HCT116 (cell line): ENCODE measurements around the gene KRT77. TPM values are rescaled to one million over a fixed set of nuclear protein-coding genes. Genes with fewer than 3 reads are reported as not detected.

Experiments used
- ATAC-seq: fragments of 200-7000 bp; cut with Tn5 transposase; 2 replicates; pipeline ENCODE4 v1.9.1; 2020; ENCODE audit warnings: mild to moderate bottlenecking, moderate library complexity
- BruUV-seq: library from RNA; stranded (reverse); fragments of 400-500 nt; replicated peaks from 2 replicates; lab custom pipeline; 2021; lab: Mats Ljungman, UMichigan
- CTCF ChIA-PET: fragments of 300-600 bp; sonication (Branson Sonifier 250); formaldehyde crosslinking; loops from one replicate; lab custom pipeline; 2021; ENCODE audit warnings: antibody characterized with exemption; lab: Charles Lee
- POLR2A ChIA-PET: fragments of 300-600, 350-600 bp; sonication (Branson Sonifier 250); formaldehyde crosslinking; loops from one replicate; lab custom pipeline; 2021; ENCODE audit warnings: antibody characterized with exemption; lab: Charles Lee
- RAD21 ChIA-PET, 2 experiments: fragments of 300-600 bp; sonication (Branson Sonifier 250); formaldehyde crosslinking; loops; one replicate each; lab custom pipeline; 2023; ENCODE audit warnings: low total read pairs in 2 of 2; ENCODE audit not compliant: uncharacterized antibody in 2 of 2, unreplicated experiment in 2 of 2, low non-redundant PET in 1 of 2; lab: Charles Lee
- DNase-seq: peaks from one replicate; pipeline ENCODE4 v3.0.0-alpha.2; 2010; ENCODE audit warnings: low read depth, low spot score
- H2AFZ ChIP-seq: fragments of 200-600 bp; shearing (Covaris generic), sonication (generic); 2 replicates; pipeline ENCODE4 v1.6.1; 2017; ENCODE audit warnings: low read depth, mixed run types, mixed read lengths, antibody characterized with exemption, low read length; ENCODE audit not compliant: poor library complexity, severe bottlenecking
- H3K27ac ChIP-seq: 2 replicates; pipeline ENCODE4 v1.5.1; 2012; ENCODE audit warnings: low read depth, low read length
- H3K27me3 ChIP-seq: fragments of 200-600 bp; sonication (generic); 2 replicates; pipeline ENCODE4 v1.6.1; 2016; ENCODE audit warnings: mixed run types, low read length, mixed read lengths; ENCODE audit not compliant: insufficient read depth
- H3K36me3 ChIP-seq, 2 experiments: fragments of 200-500 bp in 1 of 2; fragments of 200-600 bp in 1 of 2; sonication (Bioruptor generic) in 1 of 2; sonication (generic) in 1 of 2; 2 replicates each; pipeline versions ENCODE4 v1.5.1 to v1.6.1; 2014 to 2016; ENCODE audit warnings: low read length in 2 of 2, inconsistent platforms in 1 of 2, mixed read lengths in 1 of 2, mixed run types in 1 of 2; ENCODE audit not compliant: insufficient read depth in 2 of 2, control insufficient read depth in 1 of 2
- H3K4me1 ChIP-seq, 2 experiments: fragments of 200-600 bp in 1 of 2; sonication (generic) in 1 of 2; 2 replicates each; pipeline versions ENCODE4 v1.5.1 to v1.6.1; 2012 to 2017; ENCODE audit warnings: low read length in 2 of 2, inconsistent platforms in 1 of 2, mild to moderate bottlenecking in 1 of 2, mixed read lengths in 1 of 2, mixed run types in 1 of 2, moderate library complexity in 1 of 2; ENCODE audit not compliant: insufficient read depth in 2 of 2, control insufficient read depth in 1 of 2
- H3K4me2 ChIP-seq: fragments of 200-600 bp; sonication (generic); 2 replicates; pipeline ENCODE4 v1.6.1; 2017; ENCODE audit warnings: mixed run types, low read length, mixed read lengths
- H3K4me3 ChIP-seq, 2 experiments: fragments of 200-600 bp in 1 of 2; sonication (generic) in 1 of 2; replicated peaks in 1 of 2; 2 replicates each; pipeline ENCODE4 v1.5.1; 2011 to 2016; ENCODE audit warnings: low read length in 2 of 2, control low read depth in 1 of 2, low read depth in 1 of 2, mild to moderate bottlenecking in 1 of 2, mixed read lengths in 1 of 2, mixed run types in 1 of 2
- H3K79me2 ChIP-seq: fragments of 200-600 bp; sonication (generic); 2 replicates; pipeline ENCODE4 v1.6.1; 2017; ENCODE audit warnings: mild to moderate bottlenecking, mixed run types, low read length, moderate library complexity, mixed read lengths; ENCODE audit not compliant: insufficient read depth
- H3K9ac ChIP-seq: fragments of 200-600 bp; sonication (generic); 2 replicates; pipeline ENCODE4 v1.6.1; 2016; ENCODE audit warnings: low read length, mixed read lengths
- H3K9me2 ChIP-seq: fragments of 200-600 bp; sonication (generic), shearing (Covaris generic); 2 replicates; pipeline ENCODE4 v1.6.1; 2017; ENCODE audit warnings: mixed run types, mild to moderate bottlenecking, moderate library complexity; ENCODE audit not compliant: insufficient read depth
- H3K9me3 ChIP-seq, 2 experiments: fragments of 200-500 bp in 1 of 2; fragments of 200-600 bp in 1 of 2; sonication (Bioruptor generic) in 1 of 2; sonication (generic) in 1 of 2; 2 replicates each; pipeline ENCODE4 v1.6.1; 2014 to 2017; ENCODE audit warnings: low read length in 2 of 2, mixed read lengths in 2 of 2, inconsistent platforms in 1 of 2, low read depth in 1 of 2, mild to moderate bottlenecking in 1 of 2, mixed run types in 1 of 2, moderate library complexity in 1 of 2; ENCODE audit not compliant: control insufficient read depth in 1 of 2, insufficient read depth in 1 of 2
- H4K20me1 ChIP-seq: fragments of 200-600 bp; sonication (generic), shearing (Covaris generic); 2 replicates; pipeline ENCODE4 v1.6.1; 2017; ENCODE audit warnings: mixed run types, mild to moderate bottlenecking, moderate library complexity; ENCODE audit not compliant: insufficient read depth
- EGR1 ChIP-seq: IDR thresholded peaks from 2 replicates; pipeline ENCODE4 v1.6.1; 2012; ENCODE audit warnings: low read depth
- ELF1 ChIP-seq: IDR thresholded peaks from 2 replicates; pipeline ENCODE4 v1.6.1; 2012; ENCODE audit warnings: low read depth, borderline replicate concordance
- EZH2 ChIP-seq: fragments of 200-600 bp; sonication (generic); IDR thresholded peaks from 2 replicates; pipeline ENCODE4 v1.6.1; 2017; ENCODE audit warnings: antibody characterized with exemption, mixed run types
- EZH2phosphoT487 ChIP-seq: fragments of 200-600 bp; IDR thresholded peaks from 2 replicates; pipeline ENCODE4 v1.6.1; 2018; ENCODE audit warnings: antibody characterized with exemption, borderline replicate concordance
- FOSL1 ChIP-seq: IDR thresholded peaks from 2 replicates; pipeline ENCODE4 v1.6.1; 2012; ENCODE audit warnings: low read depth
- JUND ChIP-seq: IDR thresholded peaks from 2 replicates; pipeline ENCODE4 v1.6.1; 2012
- POLR2A ChIP-seq: IDR thresholded peaks from 2 replicates; pipeline ENCODE4 v1.7.0; 2011; ENCODE audit warnings: borderline replicate concordance; ENCODE audit not compliant: insufficient read depth, insufficient read length; ENCODE audit errors: extremely low read depth
- POLR2AphosphoS5 ChIP-seq: IDR thresholded peaks from 2 replicates; pipeline ENCODE4 v1.6.1; 2011; ENCODE audit warnings: mild to moderate bottlenecking, low read depth, low read length, moderate library complexity
- RAD21 ChIP-seq: IDR thresholded peaks from 2 replicates; pipeline ENCODE4 v1.6.1; 2012; ENCODE audit warnings: low read depth, mild to moderate bottlenecking
- SP1 ChIP-seq: IDR thresholded peaks from 2 replicates; pipeline ENCODE4 v1.6.1; 2012; ENCODE audit warnings: low read depth
- SRF ChIP-seq: IDR thresholded peaks from 2 replicates; pipeline ENCODE4 v1.6.1; 2012; ENCODE audit warnings: low read depth
- YY1 ChIP-seq: IDR thresholded peaks from 2 replicates; pipeline ENCODE4 v1.6.1; 2011; ENCODE audit warnings: low read length, low read depth, moderate library complexity, mild to moderate bottlenecking; ENCODE audit not compliant: insufficient replicate concordance; ENCODE audit errors: extremely low read depth
- ZFX ChIP-seq: fragments of 450-650 bp; IDR thresholded peaks from 2 replicates; pipeline ENCODE4 v1.6.1; 2017
- ZNF274 ChIP-seq: fragments of 200-500 bp; sonication (Bioruptor generic); IDR thresholded peaks from 2 replicates; pipeline ENCODE4 v1.6.1; 2014; ENCODE audit warnings: mild to moderate bottlenecking, low read depth, low read length, inconsistent platforms
- intact Hi-C: fragments of 100-400 bp; cut with micrococcal nuclease; formaldehyde crosslinking; loops from 2 replicates; pipeline ENCODE4 v1.10.0; 2022
- total RNA-seq: library from RNA; stranded (reverse); gene quantifications from one replicate; pipeline ENCODE4 v1.2.1, GENCODE V29; 2021; ENCODE audit not compliant: unreplicated experiment
- TF ChIP-seq, protein P1 (sequence below): IDR thresholded peaks from 2 replicates; pipeline ENCODE4 v1.6.1; 2012
- TF ChIP-seq, protein P2 (sequence below), 3 experiments: fragments of 200-600 bp in 1 of 3; sonication (generic) in 1 of 3; IDR thresholded peaks in 2 of 3; conservative IDR thresholded peaks in 1 of 3; 2 replicates each; pipeline ENCODE4 v1.5.1; 2012 to 2017; ENCODE audit warnings: low read depth in 2 of 3, low read length in 2 of 3, antibody characterized with exemption in 1 of 3, borderline replicate concordance in 1 of 3, control low read depth in 1 of 3, mild to moderate bottlenecking in 1 of 3, mixed read lengths in 1 of 3, mixed run types in 1 of 3, moderate library complexity in 1 of 3; ENCODE audit not compliant: insufficient read depth in 1 of 3

Gene KRT77
- total RNA-seq, 1 experiment from 2014 or later: not detected

DNA sequence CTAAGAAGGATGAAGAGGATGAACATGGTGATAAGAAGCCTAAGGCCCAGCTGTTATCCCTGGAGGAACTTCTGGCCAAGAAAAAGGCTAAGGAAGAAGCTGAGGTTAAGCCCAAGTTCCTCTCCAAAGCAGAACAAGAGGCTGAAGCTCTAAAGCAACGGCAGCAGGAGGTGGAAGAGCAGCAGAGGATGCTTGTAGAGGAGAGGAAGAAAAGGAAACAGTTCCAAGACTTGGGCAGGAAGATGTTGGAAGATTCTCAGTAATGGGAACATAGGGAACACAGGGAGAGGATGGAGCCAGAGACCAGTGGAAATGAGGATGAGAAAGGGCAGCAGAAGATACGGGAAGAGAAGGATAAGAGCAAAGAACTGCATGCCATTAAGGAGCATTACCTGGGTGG, 27.5 kb upstream of the KRT77 start:
- no peaks in the 10 kb centered on the region for H4K20me1 ChIP-seq
- no peak for ATAC-seq
- H3K9me2 ChIP-seq: no peaks in the 10 kb centered on the region
- ChIA-PET POLR2A (no interaction called here), RAD21 (no interaction called here), CTCF (no interaction called here)
- BruUV-seq: no TSS peak
- TF ChIP-seq POLR2AphosphoS5 (no peak), YY1 (no peak), POLR2A (no peak), FOSL1 (no peak), EZH2 (no peak), EGR1 (no peak), JUND (no peak), ZFX (no peak), RAD21 (no peak)
- TF ChIP-seq, protein P1, sequence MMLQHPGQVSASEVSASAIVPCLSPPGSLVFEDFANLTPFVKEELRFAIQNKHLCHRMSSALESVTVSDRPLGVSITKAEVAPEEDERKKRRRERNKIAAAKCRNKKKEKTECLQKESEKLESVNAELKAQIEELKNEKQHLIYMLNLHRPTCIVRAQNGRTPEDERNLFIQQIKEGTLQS: no peak
- H2AFZ ChIP-seq: no peak overlapping the region
- DNase-seq: no peak
- H3K9ac ChIP-seq: no peak overlapping the region
- no peaks in the 10 kb centered on the region for H3K36me3 ChIP-seq
- H3K9me3 ChIP-seq: no peaks in the 10 kb centered on the region
- H3K27me3 ChIP-seq: peaks cover 73% of the 10 kb centered on the region
- no peak overlapping the region for H3K27ac ChIP-seq
- intact Hi-C loops: no loop called here
- no peak overlapping the region for H3K4me3 ChIP-seq
- H3K4me1 ChIP-seq: no peaks in the 10 kb centered on the region
- H3K79me2 ChIP-seq: no peaks in the 10 kb centered on the region
- no peak overlapping the region for H3K4me2 ChIP-seq

DNA sequence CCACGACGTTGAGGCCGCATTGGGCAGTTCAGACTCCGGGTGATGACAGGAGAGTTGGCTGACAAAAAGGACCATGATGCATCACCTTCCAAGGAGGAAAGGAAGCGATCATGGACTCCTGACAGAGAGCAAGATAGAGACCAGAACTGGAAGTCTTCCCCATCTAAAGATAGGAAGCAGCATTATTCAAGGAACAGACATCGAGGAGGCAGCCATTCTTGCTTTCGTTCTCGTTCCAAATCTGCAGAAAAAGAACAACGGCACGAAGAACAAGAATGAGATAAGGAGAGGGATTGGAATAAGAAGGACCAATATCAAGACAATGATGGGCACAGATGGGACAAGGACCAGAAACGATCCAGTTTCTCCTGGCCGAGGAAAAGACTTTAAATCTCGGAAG, 27.1 kb upstream of the KRT77 start:
- ATAC-seq: no peak
- intact Hi-C loops: no loop called here
- Histone ChIP-seq H3K4me1 (no peaks in the 10 kb centered on the region), H3K27me3 (peaks cover 69% of the 10 kb centered on the region), H3K9ac (no peak overlapping the region), H3K4me3 (no peak overlapping the region), H3K9me2 (no peaks in the 10 kb centered on the region), H4K20me1 (no peaks in the 10 kb centered on the region), H3K27ac (no peak overlapping the region), H2AFZ (no peak overlapping the region), H3K79me2 (no peaks in the 10 kb centered on the region), H3K4me2 (no peak overlapping the region), H3K36me3 (no peaks in the 10 kb centered on the region), H3K9me3 (no peaks in the 10 kb centered on the region)
- ChIA-PET POLR2A (no interaction called here), CTCF (no interaction called here), RAD21 (interaction anchor here in 1 of 2 experiments (0.6 kb wide), 1 partner anchor 140 kb away, joined by 3 read pairs; no protein-coding TSS in a partner anchor)
- BruUV-seq: no TSS peak
- DNase-seq: no peak
- TF ChIP-seq RAD21 (no peak), ZNF274 (no peak), ELF1 (no peak), ZFX (no peak), YY1 (no peak), JUND (no peak), SRF (no peak), SP1 (no peak), EZH2phosphoT487 (no peak), POLR2A (no peak)
- TF ChIP-seq, protein P1: no peak
- TF ChIP-seq, protein P2, sequence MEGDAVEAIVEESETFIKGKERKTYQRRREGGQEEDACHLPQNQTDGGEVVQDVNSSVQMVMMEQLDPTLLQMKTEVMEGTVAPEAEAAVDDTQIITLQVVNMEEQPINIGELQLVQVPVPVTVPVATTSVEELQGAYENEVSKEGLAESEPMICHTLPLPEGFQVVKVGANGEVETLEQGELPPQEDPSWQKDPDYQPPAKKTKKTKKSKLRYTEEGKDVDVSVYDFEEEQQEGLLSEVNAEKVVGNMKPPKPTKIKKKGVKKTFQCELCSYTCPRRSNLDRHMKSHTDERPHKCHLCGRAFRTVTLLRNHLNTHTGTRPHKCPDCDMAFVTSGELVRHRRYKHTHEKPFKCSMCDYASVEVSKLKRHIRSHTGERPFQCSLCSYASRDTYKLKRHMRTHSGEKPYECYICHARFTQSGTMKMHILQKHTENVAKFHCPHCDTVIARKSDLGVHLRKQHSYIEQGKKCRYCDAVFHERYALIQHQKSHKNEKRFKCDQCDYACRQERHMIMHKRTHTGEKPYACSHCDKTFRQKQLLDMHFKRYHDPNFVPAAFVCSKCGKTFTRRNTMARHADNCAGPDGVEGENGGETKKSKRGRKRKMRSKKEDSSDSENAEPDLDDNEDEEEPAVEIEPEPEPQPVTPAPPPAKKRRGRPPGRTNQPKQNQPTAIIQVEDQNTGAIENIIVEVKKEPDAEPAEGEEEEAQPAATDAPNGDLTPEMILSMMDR (IDR thresholded peaks at IDR 0.05 in 2 of 3, conservative IDR thresholded peaks at IDR 0.05 in 1 of 3; ENCODE audit: borderline replicate concordance in 1 of 3, insufficient read depth in 1 of 3, low read depth in 2 of 3, low read length in 2 of 3): no peak
